ENCODE measurements around the gene IQCM.

IQCM gene

DNA sequence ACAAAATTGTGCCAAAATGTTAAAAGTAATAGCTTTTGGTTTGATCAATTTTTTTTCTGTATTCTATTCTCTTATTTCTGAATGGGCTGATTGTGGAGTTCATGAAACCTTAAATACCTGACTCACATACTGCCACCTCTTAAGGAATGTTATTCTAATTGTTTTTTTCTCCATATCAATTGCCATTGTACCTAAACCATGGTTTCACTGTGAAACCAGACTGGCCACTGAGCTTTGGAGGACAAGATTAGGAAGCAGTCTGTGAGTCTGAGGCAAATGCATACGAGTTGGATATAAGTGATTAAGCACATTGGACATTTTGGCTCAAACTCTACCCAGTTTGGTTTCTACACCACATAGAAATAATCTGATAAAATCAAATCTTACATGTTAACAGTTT is 184.0 kb downstream of the IQCM start:
- H3K4me3 ChIP-seq (ENCODE audit: low read length) = no peak overlapping the region
- no peak for DNase-seq (ENCODE audit: low read depth)
- TF ChIP-seq CTCF (conservative IDR thresholded peaks at IDR 0.05; ENCODE audit: low read depth, low read length) = no peak

- H3K4me3 ChIP-seq (ENCODE audit: low read length) = no peak overlapping the region
- TF ChIP-seq CTCF (conservative IDR thresholded peaks at IDR 0.05; ENCODE audit: low read depth, low read length) = no peak
- DNase-seq (ENCODE audit: low read depth) = no peak
Observed at GRCh38 chr4:149630064-149630463, 185.6 kb downstream of the IQCM start.

DNA sequence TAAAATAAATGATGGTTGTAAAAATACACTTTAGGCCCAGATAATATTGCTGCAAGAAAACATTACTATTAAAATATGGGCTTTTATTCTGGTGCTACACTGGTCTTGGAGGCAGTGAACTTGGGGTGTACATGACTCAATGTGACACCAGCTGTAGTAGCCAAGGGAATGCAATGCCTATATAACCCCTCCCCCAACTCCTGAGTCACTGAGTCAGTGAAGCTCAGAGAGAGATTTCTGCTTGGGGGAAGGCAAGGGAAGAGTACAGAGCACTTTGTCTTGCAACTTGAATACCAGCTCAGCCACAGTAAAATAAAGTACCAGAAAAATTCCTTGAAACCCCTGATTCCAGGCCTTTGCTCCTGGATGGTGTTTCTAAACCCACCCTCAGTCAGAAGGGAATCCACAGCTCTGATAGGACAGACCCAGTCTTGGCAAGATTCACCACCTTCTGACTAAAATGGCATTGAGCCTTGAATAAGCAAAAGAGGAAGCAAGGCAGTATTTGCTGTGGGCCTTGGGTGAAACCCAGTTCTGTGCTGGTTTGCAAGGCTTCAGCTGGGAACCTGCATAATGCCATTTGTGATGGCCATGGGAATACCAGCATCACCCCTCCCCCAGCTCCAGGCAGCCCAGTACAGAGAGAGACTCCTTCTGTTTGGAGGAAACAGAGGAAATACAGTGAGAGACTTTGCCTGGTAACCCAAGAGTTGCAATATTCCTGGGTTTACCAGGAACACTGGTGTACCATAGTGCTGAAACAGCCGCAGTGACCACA is 209.9 kb downstream of the IQCM start:
- DNase-seq (ENCODE audit: low read depth) = no peak
- H3K4me3 ChIP-seq (ENCODE audit: low read length) = no peak overlapping the region
- TF ChIP-seq CTCF (conservative IDR thresholded peaks at IDR 0.05; ENCODE audit: low read depth, low read length) = no peak

- no peak for TF ChIP-seq CTCF (conservative IDR thresholded peaks at IDR 0.05; ENCODE audit: low read depth, low read length)
- DNase-seq (ENCODE audit: low read depth) = no peak
- no peak overlapping the region for H3K4me3 ChIP-seq (ENCODE audit: low read length)
Observed at GRCh38 chr4:149604827-149605226, 210.8 kb downstream of the IQCM start.

DNA sequence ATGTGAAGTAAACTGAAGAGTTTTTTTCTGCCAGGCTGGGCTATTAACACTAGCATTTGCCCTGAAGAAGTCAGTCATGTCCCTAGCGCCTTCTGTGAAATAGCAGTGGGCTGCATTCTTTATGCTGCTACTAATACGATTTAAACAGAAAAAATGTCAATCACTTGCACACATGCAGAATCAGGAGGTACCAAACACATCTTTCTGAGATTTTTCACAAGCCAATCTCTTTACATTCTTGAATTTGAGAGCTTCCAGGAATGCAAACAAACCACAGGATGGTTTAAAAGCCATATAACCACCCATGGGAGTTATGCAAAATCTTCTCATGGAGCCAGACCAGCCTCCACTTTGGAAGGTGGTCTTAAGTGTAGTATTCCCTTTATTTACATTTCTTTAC is 220.1 kb downstream of the IQCM start:
- no peak for TF ChIP-seq CTCF (conservative IDR thresholded peaks at IDR 0.05; ENCODE audit: low read depth, low read length)
- H3K4me3 ChIP-seq (ENCODE audit: low read length) = no peak overlapping the region
- peak; percentile 72 for DNase-seq (ENCODE audit: low read depth)

GRCh38 chr4:149589826-149590225 is 225.8 kb downstream of the IQCM start:
- no peak for TF ChIP-seq CTCF (conservative IDR thresholded peaks at IDR 0.05; ENCODE audit: low read depth, low read length)
- no peak for DNase-seq (ENCODE audit: low read depth)
- H3K4me3 ChIP-seq (ENCODE audit: low read length) = no peak overlapping the region

DNA sequence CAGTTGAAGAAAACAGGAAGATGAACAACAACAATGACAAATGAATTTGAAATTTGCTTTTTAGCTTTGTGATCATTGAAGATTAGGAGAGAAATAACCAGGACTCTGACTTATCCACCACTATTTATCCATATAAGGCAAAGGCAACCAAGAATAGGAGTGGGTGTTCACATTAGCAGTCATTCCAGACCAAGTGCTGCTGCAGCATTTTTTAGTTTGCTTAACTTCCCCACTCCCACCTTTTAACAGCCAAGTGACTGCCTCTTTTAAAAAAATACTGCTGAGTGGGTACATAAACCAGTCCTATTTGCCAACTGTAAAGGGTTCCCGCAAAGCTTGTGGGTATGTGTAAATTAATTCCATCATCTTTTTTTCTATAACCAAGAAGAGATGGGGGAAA is 230.9 kb downstream of the IQCM start:
- TF ChIP-seq CTCF (conservative IDR thresholded peaks at IDR 0.05; ENCODE audit: low read depth, low read length) = no peak
- no peak for DNase-seq (ENCODE audit: low read depth)
- H3K4me3 ChIP-seq (ENCODE audit: low read length) = no peak overlapping the region
